NCI-H526 treated with DMSO at 0.1 percent for 48 hours (cell line): Measurements from ENCODE around the gene LRRC43.

Source experiments
- DNase-seq: peaks from one replicate; lab custom pipeline; 2025; lab: John Stamatoyannopoulos, UW

Gene LRRC43

GRCh38 chr12:122182887-122183587 is at the start of gene LRRC43:
LRRC43 (plus strand) TSS chr12:122183123; CDS start chr12:122183145, 22 bp downstream.
- DNase-seq = peak; percentile 68

GRCh38 chr12:122133192-122133950 is 49.6 kb upstream of the LRRC43 start:
- DNase-seq = no peak

DNA sequence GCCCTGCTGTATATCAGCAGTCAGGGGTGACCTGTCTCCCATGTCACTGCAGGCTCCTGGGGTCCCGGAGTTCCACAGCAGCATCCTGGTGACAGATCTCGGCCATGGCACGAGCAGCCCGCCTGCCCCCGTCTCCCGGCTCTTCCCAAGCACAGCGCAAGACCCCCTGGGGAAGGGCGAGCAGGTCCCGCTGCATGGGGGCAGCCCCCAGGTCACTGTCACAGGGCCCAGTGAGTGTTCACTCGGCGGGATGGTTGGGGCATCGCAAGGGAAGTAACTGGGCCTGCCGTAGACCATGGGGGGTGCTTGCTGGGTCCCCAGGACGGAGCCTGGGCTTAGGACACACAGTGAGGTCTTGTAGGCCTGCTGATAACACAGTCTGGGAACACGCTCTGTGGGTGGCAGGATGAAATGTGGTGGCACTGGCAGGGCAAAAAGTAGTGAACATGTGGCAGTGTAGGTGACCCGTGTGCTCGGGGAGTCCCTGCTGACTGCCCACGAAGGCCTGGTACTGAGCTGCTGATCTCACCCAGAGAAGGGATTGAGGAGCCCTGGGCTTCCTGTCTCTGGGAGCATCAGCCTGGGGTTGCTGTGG is 47.4 kb upstream of the LRRC43 start:
- no peak for DNase-seq

GRCh38 chr12:122137229-122137628 is 45.7 kb upstream of the LRRC43 start:
- DNase-seq = no peak

DNA sequence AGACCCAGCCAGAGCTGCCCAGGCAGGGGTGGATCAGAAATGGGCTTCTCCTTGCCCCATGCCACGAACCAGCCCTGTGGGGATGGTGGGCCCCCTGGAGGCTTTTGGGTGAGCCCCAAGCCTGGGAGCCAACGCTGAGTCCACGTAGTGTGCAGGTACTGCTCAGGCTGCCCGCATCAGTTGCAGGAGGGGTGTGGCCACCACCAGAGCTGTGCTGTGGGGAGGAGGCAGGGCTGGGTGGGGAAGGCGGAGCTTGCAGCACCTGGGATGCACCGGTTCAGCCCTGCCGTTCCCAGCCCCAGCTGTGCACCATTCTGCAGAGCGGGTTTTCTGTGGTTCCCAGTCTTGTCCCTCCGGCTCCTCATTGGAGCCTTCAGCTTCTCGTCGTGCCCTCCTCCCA is 45.2 kb upstream of the LRRC43 start:
- peak; percentile 31 for DNase-seq

- no peak for DNase-seq
Measured at GRCh38 chr12:122138181-122138580, 44.7 kb upstream of the LRRC43 start.

GRCh38 chr12:122138616-122139015 is 44.3 kb upstream of the LRRC43 start:
- DNase-seq = no peak

GRCh38 chr12:122139266-122139665 is 43.7 kb upstream of the LRRC43 start:
- DNase-seq = no peak

- DNase-seq = no peak
Measured at GRCh38 chr12:122139941-122140340, 43.0 kb upstream of the LRRC43 start.

- DNase-seq = no peak
Measured at GRCh38 chr12:122140467-122141257, 42.3 kb upstream of the LRRC43 start.

DNA sequence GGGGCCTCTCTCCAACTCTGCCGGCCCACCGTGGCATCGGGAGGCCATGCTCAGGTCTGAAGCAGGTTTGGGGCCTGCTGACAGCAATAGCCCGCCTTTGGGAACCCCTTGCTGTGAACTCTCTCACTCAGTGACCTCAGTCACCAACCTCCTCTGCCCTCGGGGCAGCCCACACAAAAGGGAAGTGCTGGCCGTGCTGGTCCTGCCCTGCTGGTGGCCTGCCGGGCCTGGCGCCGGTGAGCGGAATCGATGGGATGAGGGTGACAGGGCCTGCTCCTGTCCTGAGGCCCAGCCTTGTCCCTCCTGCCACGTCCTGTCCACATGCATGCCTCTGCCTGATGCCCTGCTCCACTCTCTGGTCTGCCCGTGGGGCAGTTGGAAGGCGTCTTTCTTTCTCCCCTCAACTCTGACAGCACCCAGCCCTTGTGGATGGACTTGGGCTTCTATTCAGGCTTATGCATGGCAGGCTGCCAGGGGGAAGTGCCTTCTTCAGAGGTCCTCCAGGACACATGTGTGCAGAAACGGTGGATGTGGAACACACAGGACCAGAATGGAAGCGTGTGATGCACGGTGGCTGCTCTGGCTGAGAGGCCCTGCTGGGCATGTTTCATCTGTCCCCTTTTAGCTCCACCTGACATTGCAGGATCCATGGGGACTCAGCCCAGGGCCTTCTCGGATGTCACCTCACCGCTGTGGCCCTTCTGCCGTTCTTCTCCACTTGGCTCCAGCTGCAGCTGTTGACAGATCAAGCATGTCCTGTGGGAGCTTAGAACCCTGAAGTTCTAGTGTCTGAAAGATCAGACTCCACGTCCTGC is 40.8 kb upstream of the LRRC43 start:
- no peak for DNase-seq

- no peak for DNase-seq
Measured at GRCh38 chr12:122142857-122143256, 40.1 kb upstream of the LRRC43 start.

DNA sequence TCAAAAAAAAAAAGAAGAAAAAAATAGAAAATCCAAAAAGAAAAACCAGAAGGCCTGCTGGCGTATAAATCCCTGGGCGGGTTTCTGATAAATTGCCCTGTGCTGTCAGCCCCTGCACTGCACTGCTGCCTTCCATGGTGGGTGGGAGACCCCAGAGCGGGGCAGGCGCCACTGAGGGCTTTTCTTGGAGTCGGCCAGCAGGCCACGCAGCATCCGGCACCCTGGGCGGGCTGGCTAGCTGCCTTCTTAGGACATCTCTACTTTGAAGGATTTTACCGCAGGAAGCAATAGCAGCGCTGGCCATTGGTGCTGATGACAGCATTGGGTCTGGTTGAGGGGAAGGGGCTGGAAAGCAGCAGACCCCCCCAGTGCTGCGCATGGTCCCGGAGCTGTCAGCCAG is 38.0 kb upstream of the LRRC43 start:
- DNase-seq = no peak

DNA sequence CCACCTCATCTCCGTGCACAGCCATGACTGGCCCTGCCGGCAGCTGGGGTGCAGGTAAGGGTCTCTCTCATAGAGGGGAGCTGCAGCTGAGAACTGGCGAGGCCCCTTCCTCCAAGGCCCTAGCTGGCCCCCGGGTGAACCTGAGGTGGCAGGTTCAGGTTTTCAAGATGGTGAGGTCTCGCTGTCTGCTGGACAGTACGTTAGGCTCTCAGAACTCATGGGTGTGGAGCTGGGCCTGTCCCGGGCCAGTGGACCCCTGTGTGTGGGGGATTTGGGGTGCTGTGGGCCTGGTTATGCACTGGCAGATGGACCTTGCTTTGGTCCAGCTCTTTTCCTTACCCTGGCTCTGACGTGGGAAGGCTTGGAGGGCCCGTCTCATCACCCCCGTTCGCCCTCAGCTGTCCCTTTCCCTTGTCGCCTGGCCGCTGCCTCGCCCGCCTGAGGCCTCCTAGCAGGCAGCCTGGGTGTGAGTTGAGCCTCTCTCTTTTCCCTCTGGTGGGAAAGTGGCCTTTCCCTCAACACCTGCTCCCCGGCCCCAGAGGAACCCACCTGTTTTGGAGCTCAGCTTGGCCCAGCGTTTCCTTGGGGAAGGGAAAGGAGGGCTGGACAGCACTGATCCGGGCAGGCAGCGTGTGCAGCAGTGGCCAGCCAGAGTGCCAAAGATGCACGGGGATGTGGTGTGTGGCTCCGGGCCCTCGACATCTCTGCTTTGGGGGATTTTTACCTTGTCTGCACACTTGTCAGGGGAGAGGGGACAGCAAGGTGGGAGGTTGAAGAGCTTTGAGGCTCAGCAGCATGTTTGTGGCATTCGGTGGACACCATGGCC is 37.2 kb upstream of the LRRC43 start:
- no peak for DNase-seq

- no peak for DNase-seq
Measured at GRCh38 chr12:122147514-122148290, 35.2 kb upstream of the LRRC43 start.

DNA sequence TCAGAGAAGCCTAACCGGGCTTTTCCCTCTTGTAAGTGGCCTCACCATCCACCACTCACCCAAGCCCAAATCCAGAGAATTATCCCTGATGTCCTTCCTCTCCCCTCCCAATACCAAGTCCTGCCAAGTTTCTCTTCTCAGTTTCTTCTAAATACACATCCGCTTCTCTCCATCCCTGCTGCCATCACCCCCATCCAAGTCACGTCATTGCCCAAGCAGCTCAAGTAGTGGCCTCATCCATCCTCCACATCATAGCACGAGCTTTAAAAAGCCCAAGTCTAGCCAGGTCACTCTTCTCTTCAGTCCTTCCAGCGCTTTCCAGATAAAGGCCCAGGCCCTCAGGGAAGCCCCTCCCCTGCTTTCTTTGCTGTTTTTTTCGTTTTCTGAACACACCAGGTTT is 34.3 kb upstream of the LRRC43 start:
- DNase-seq = no peak

DNA sequence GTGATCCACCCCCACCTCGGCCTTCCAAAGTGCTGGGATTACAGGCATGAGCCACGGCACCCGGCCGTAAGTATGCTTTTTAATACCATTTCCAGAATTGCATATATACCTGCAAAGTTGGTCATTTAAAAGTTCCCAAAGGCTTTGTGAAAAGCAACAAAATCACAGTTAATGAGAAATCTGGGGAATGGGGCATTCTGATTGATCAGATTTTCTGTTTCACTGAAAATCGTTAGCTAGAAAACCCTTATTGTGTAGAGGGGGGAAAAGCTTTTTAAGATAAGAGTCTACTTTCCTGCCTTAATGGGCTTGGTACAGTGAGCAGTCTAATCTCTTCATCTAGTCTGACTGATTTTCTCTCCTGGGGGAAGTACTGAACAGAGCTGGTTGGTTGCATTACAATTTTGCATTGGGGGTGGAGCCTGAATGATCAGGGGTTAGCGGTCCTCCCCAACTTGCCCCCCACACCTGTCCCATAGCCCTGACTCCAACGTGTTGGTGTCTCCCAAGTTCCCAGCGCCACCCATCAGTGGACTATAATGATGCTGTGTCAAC is 32.7 kb upstream of the LRRC43 start:
- no peak for DNase-seq

DNA sequence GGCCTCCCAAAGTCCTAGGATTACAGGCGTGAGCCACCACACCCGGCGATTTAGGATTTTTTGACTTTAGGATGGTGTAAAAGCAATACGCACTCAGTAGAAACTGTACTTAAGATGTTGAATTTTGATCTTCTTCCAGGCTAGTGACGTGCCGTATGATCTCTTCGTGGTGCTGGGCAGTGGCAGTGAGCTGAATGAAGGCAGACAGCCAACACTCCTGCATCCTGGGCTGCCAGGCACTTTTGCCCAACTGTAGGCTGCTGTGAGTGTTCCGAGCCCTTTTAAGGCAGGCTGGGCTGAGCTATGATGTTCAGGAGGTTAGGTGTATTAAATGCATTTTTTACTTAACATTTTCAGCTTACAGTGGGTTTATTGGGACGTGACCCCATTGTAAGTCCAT is 30.2 kb upstream of the LRRC43 start:
- no peak for DNase-seq

- DNase-seq = no peak
Measured at GRCh38 chr12:122155705-122156104, 27.2 kb upstream of the LRRC43 start.
